Measurements from ENCODE around the gene KCTD14.

DNA sequence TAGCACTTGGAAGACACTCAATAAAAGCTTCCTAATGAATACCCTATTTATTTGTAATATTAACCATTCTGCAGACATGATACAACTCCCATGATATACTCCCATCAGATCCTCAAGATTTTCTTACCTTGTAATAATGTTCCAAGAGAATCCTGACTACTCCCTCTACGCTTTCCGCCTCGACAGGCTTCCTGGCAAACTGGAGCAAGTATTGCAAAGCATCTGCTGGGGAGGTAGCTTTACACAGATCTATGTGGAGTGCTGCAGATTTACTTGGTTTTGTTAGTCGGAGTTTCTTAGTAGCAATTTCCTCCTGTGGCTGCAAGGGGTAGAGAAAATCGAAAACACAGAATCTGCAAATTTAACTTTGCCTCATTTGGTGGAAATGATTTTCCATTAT is 32.1 kb downstream of the KCTD14 start:
- TF ChIP-seq, protein P1, sequence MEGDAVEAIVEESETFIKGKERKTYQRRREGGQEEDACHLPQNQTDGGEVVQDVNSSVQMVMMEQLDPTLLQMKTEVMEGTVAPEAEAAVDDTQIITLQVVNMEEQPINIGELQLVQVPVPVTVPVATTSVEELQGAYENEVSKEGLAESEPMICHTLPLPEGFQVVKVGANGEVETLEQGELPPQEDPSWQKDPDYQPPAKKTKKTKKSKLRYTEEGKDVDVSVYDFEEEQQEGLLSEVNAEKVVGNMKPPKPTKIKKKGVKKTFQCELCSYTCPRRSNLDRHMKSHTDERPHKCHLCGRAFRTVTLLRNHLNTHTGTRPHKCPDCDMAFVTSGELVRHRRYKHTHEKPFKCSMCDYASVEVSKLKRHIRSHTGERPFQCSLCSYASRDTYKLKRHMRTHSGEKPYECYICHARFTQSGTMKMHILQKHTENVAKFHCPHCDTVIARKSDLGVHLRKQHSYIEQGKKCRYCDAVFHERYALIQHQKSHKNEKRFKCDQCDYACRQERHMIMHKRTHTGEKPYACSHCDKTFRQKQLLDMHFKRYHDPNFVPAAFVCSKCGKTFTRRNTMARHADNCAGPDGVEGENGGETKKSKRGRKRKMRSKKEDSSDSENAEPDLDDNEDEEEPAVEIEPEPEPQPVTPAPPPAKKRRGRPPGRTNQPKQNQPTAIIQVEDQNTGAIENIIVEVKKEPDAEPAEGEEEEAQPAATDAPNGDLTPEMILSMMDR (IDR thresholded peaks at IDR 0.05): no peak
- TF ChIP-seq, protein P2, sequence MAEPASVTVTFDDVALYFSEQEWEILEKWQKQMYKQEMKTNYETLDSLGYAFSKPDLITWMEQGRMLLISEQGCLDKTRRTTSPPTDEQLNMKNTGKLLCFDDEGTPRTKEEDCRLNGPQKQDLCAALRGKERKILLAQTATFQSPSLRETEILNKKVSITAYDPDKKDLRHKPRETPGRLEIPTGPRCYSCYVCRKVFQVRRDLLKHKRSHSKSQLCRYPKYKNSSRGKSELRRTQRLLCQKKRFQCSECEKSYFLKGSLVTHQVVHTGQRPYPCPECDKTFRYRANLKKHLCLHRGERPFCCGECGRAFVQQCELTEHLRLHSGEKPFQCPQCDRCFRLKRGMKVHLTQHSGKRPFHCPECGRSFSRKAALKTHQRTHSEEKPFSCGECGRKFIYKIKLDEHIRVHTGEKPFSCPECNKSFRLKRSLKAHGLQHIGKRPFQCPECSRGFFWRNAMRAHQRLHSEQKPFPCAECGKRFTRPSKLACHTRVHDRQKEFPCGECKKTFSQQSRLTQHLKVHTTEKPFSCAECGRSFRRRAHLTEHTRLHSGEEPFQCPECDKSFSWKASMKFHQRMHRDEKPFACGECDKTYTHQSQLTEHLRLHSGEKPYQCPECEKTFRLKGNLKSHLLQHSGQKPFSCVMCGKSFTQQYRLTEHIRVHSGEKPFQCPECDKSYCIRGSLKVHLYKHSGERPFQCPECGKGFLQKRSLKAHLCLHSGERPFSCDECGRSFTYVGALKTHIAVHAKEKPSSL (CRISPR knock-in tag; conservative IDR thresholded peaks at IDR 0.05): no peak
- TF ChIP-seq KAT7 (CRISPR knock-in tag; IDR thresholded peaks at IDR 0.05; ENCODE audit: borderline replicate concordance) (no peak), USF1 (CRISPR knock-in tag; IDR thresholded peaks at IDR 0.05) (no peak), ZNF512 (CRISPR knock-in tag; IDR thresholded peaks at IDR 0.05; ENCODE audit: borderline replicate concordance) (no peak), ZNF416 (CRISPR knock-in tag; IDR thresholded peaks at IDR 0.05) (no peak), JUN (CRISPR knock-in tag; IDR thresholded peaks at IDR 0.05) (no peak), SOX15 (CRISPR knock-in tag; IDR thresholded peaks at IDR 0.05) (no peak), NR1H2 (CRISPR knock-in tag; IDR thresholded peaks at IDR 0.05) (no peak)

Measured in WTC11 (cell line).